Muscle layer of duodenum (tissue), 2 donors: ENCODE data around the gene ZNF91.
"Not testable (repeated sequence)": the region's sequence is repeated elsewhere in the genome, so short reads cannot be mapped to it uniquely, and the experiment has no call there.

Source experiments
- H3K27ac ChIP-seq: one replicate; pipeline ENCODE4 v1.7.0; 2013; ENCODE audit warnings: mild to moderate bottlenecking, low read length
- H3K27me3 ChIP-seq: one replicate; pipeline ENCODE4 v1.7.0; 2013; ENCODE audit warnings: low read depth, mild to moderate bottlenecking, control low read depth, low read length
- H3K36me3 ChIP-seq, 2 donors: one replicate each; pipeline ENCODE4 v1.7.0; 2013; ENCODE audit warnings: low read length in 2 of 2, control low read depth in 1 of 2, mild to moderate bottlenecking in 1 of 2; ENCODE audit not compliant: insufficient read depth in 2 of 2, control insufficient read depth in 1 of 2
- H3K4me1 ChIP-seq, 2 donors: one replicate each; pipeline ENCODE4 v1.7.0; 2013; ENCODE audit warnings: low read length in 2 of 2, mild to moderate bottlenecking in 2 of 2, control low read depth in 1 of 2, moderate library complexity in 1 of 2; ENCODE audit not compliant: insufficient read depth in 2 of 2, control insufficient read depth in 1 of 2
- H3K4me3 ChIP-seq, 2 donors: one replicate each; pipeline ENCODE4 v1.7.0; 2013; ENCODE audit warnings: low read length in 2 of 2, low read depth in 1 of 2, mild to moderate bottlenecking in 1 of 2
- H3K9me3 ChIP-seq, 2 donors: one replicate each; pipeline ENCODE4 v1.7.0; 2013; ENCODE audit warnings: low read length in 2 of 2, control low read depth in 1 of 2, mild to moderate bottlenecking in 1 of 2; ENCODE audit not compliant: control insufficient read depth in 1 of 2
- donor health status: healthy.

ZNF91 gene

DNA sequence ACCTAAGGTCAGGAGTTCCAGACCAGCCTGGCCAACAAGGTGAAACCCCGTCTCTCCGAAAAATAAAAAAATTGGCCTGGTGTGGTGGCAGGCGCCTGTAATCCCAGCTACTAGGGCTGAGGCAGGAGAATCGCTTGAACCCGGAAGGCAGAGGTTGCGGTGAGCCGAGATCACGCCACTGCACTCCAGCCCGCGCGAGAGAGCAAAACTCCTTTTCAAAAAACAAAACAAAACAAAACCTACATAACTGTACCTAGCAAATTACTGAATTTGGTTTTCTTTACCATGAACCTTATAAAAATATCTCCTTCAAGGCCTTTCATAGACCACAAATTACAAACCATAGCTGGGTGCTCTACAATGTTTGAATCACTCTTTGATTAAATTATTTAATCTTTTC lies 760 bp downstream of the ZNF91 start:
- H3K36me3 ChIP-seq, result no peaks in the 10 kb centered on the region
- peak overlapping the region; percentile 73 to 89 for H3K4me3 ChIP-seq
- H3K4me1 ChIP-seq, result peaks cover 0 to 33% of the 10 kb centered on the region in 2 donors
- H3K27me3 ChIP-seq, result no peaks in the 10 kb centered on the region
- peak overlapping the region; percentile 97 for H3K27ac ChIP-seq
- H3K9me3 ChIP-seq, result no peaks in the 10 kb centered on the region

DNA sequence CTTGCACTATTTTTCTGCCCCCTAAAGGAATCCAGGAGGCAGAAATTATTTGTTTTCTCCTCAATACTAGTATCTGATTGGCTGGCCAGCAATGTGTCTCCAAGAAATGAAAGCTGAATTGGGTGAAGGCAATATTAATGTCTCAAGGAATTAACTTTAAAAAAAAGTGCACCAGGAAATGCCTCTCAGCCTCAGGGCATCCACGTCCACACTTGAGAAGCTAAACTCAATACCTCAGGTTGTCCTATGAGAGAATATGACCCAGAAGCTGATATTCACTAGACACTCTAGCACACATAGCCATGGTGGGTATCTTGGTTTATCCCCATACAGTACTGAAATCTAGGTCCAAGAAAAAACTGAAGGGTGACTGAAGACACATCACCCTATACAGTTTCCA lies 2.1 kb downstream of the ZNF91 start:
- no peaks in the 10 kb centered on the region for H3K9me3 ChIP-seq

DNA sequence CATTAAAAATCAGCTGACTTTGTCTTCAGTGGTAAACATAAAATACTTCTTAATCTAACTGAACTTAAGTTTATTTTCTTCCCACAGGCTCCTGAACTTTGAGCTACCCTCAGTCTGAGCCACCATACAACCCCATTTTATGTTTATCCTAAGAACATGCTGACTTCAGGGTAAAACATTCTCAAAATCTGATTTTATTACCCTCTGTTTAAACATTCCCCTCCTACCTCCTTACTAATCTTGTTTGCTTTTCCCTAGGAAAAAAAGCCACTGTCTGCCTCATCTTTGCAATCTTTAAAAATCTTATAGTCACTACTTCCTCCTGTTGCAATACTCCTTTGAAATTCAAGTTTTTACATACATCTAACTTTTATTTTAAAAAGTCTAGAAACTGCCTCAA lies 4.0 kb downstream of the ZNF91 start:
- H3K36me3 ChIP-seq, result peaks cover 0 to 3% of the 10 kb centered on the region in 2 donors
- H3K27ac ChIP-seq, result no peak overlapping the region
- peaks cover 0 to 1% of the 10 kb centered on the region in 2 donors for H3K9me3 ChIP-seq
- H3K4me1 ChIP-seq, result peaks cover 0 to 33% of the 10 kb centered on the region in 2 donors
- H3K27me3 ChIP-seq, result no peaks in the 10 kb centered on the region
- no peak overlapping the region for H3K4me3 ChIP-seq

More for the DNA sequence above, 2.1 kb downstream of the ZNF91 start:
- H3K4me1 ChIP-seq, result peaks cover 0 to 33% of the 10 kb centered on the region in 2 donors
- peak overlapping the region in 1 of 2 donors; percentile 39 for H3K4me3 ChIP-seq
- no peak overlapping the region for H3K27ac ChIP-seq
- H3K27me3 ChIP-seq, result no peaks in the 10 kb centered on the region
- H3K36me3 ChIP-seq, result peaks cover 0 to 3% of the 10 kb centered on the region in 2 donors

DNA sequence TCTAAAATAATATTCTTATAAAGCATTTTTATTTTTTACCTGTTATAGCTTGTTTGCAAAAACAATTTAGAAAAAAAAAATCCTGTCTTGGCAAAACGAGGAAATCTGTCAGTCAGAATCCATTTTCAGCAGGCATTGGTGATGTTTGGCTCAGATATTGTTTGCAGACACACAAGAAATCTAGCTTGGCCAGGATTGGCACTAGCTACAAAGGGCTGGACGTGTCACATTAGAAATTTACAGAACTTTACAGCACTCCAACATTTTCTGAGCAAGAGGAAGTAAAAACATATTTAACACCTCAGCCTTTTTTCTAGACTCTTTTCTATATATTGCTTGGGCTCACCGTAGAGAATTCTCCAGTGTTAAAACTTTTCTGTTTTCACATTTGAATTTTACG lies 9.9 kb downstream of the ZNF91 start:
- Histone ChIP-seq H3K9me3 (peaks cover 12 to 14% of the 10 kb centered on the region in 2 donors), H3K36me3 (peaks cover 17 to 24% of the 10 kb centered on the region in 2 donors), H3K27me3 (no peaks in the 10 kb centered on the region), H3K4me3 (no peak overlapping the region), H3K4me1 (peaks cover 0 to 7% of the 10 kb centered on the region in 2 donors), H3K27ac (no peak overlapping the region)

DNA sequence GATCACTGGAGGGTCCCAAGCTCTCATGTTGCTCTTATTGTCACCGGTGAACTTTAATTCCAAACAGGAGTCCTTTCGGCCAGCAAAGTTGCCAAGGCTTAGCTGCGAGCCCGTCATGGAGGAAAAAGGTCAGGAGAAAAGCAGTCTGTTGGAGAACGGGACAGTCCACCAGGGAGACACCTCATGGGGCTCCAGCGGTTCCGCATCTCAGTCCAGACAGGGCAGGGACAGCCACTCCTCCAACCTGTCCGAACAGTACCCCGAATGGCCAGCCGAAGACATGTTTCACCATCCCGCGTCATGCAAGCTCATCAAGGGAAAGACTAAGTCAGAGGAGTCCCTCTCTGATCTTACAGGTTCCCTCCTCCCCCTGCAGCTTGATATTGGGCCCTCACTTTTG lies 10.4 kb downstream of the ZNF91 start:
- H3K4me1 ChIP-seq, result peaks cover 0 to 8% of the 10 kb centered on the region in 2 donors
- H3K36me3 ChIP-seq, result peaks cover 17 to 24% of the 10 kb centered on the region in 2 donors
- H3K4me3 ChIP-seq, result no peak overlapping the region
- H3K27me3 ChIP-seq, result no peaks in the 10 kb centered on the region
- H3K9me3 ChIP-seq, result peaks cover 12 to 14% of the 10 kb centered on the region in 2 donors
- H3K27ac ChIP-seq, result no peak overlapping the region

DNA sequence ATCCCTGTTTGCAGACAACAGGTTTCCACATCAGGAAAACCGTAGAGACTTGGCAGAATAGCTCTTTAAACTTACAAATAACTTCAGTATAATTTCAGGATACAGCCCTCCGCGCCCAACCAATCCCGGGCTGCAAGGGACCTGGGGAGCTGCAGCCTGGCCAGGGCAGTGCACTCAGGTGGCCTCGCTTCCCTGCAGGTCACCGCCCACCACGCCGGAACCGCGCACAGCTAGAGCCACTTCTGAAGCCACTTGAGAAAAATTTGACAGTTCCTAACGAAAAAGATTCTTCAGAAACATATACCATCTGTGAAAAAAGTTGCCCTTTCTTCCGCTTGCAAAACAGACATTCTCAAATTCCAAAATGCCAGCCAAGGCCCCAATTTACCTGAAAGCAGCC lies 11.1 kb downstream of the ZNF91 start:
- peaks cover 12 to 14% of the 10 kb centered on the region in 2 donors for H3K9me3 ChIP-seq

DNA sequence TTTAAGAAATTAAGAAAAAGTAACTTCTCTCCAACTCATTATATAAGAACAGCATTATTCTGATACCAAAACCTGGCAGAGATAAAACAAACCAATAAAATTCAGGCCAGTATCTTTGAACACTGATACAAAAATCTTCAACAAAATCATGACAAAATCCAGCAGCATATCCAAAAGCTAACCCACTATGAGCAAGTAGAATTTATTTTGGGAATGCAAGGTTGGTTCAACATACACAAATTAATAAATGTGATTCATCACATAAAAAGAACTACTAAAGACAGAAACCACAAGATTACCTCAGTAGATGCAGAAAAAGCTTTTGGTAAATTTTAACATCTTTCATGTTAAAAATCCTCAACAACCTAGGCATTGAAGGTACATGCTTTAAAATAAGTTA lies 12.3 kb downstream of the ZNF91 start:
- peaks cover 0 to 14% of the 10 kb centered on the region in 2 donors for H3K4me1 ChIP-seq
- H3K4me3 ChIP-seq, result no peak overlapping the region
- H3K9me3 ChIP-seq, result peaks cover 12 to 14% of the 10 kb centered on the region in 2 donors
- H3K27me3 ChIP-seq, result no peaks in the 10 kb centered on the region
- H3K27ac ChIP-seq, result no peak overlapping the region
- H3K36me3 ChIP-seq, result peaks cover 20 to 34% of the 10 kb centered on the region in 2 donors

More for the DNA sequence above, 11.1 kb downstream of the ZNF91 start:
- Histone ChIP-seq H3K4me1 (peaks cover 0 to 11% of the 10 kb centered on the region in 2 donors), H3K36me3 (peaks cover 21 to 31% of the 10 kb centered on the region in 2 donors), H3K27ac (no peak overlapping the region), H3K4me3 (no peak overlapping the region), H3K27me3 (no peaks in the 10 kb centered on the region)

DNA sequence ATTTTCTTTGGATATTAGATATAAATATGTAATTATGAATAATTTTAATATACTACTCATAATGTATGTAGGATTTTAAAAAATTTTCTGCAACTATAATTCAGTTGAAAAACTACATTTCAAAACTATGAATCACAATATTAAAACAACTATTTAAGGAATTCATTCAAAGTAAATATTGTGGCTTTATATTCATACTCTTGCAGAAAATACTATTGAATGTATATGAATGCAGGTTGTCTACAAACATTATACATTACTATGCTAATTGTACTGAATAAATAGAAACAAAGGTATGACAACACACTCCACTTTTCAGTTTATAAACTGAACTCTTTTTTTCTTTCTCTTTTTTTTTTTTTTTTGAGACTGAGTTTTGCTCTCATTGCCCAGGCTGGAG lies 14.2 kb downstream of the ZNF91 start:
- H3K4me1 ChIP-seq, result peaks cover 0 to 22% of the 10 kb centered on the region in 2 donors
- peaks cover 12% of the 10 kb centered on the region in 2 donors for H3K9me3 ChIP-seq
- H3K27me3 ChIP-seq, result no peaks in the 10 kb centered on the region
- peaks cover 24 to 34% of the 10 kb centered on the region in 2 donors for H3K36me3 ChIP-seq
- H3K4me3 ChIP-seq, result no peak overlapping the region
- no peak overlapping the region for H3K27ac ChIP-seq

DNA sequence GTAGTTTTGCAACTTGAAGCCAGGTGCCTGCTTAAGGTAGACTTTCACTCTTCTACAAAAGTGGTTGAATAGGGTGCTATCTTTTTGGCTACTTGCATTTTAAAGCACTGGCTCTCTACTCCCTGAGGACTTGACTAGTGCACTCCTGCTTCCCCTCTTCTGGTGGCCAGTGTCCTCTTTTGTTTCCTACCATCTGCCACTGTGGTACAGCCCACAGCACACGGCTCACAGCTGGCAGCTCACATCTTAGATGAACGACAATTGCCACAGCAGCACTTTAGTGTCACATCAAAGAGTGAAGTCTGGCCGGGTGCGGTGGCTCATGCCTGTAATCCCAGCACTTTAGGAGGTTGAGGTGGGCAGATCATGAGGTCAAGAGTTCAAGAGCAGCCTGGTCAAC lies 15.6 kb downstream of the ZNF91 start:
- H3K4me3 ChIP-seq, H3K27me3 ChIP-seq, H3K27ac ChIP-seq: not testable (repeated sequence)
- Histone ChIP-seq H3K4me1 (peaks cover 0 to 22% of the 10 kb centered on the region in 2 donors), H3K36me3 (peaks cover 24 to 31% of the 10 kb centered on the region in 2 donors), H3K9me3 (peaks cover 9 to 12% of the 10 kb centered on the region in 2 donors)

DNA sequence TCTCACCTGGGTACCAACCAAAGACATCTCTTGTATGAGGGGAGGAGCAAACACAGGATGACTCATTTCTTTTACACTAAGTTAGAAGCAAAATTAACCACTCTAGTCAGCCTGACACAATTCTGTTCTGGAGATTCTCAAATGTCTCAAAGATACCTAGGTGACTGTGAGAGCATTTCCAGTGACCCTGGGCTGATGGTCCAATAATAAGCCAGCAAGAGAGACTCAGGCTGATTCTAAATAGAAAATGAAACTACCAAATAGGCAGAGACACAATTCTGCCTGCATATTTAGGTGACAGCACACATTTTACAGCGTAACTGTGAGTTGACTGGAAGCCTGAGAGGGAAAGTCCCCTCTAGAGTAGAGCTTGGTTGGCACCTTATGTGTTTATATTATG lies 16.3 kb downstream of the ZNF91 start:
- H3K27me3 ChIP-seq, result no peaks in the 10 kb centered on the region
- peaks cover 0 to 22% of the 10 kb centered on the region in 2 donors for H3K4me1 ChIP-seq
- peaks cover 21 to 31% of the 10 kb centered on the region in 2 donors for H3K36me3 ChIP-seq
- peaks cover 9 to 12% of the 10 kb centered on the region in 2 donors for H3K9me3 ChIP-seq
- no peak overlapping the region for H3K4me3 ChIP-seq
- no peak overlapping the region for H3K27ac ChIP-seq

DNA sequence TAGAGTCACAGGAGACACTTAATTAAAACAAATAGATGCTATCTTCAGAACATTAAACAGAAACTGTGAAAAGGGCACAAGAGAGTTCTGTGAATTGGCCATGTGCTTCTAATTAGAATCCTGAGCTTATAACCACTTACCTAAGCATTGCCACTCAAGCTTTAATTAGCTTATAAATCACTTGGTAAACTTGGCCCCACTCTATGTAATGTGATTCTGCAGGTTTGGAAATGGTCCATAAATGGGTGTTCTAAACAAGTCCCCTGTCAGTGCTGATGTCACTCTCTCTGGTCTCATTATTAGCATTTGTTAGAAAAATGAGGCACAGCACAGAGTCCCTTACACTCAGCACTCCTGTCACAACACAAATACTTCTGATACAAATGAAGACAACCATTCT lies 18.0 kb downstream of the ZNF91 start:
- no peaks in the 10 kb centered on the region for H3K27me3 ChIP-seq
- H3K9me3 ChIP-seq, result peaks cover 0 to 4% of the 10 kb centered on the region in 2 donors
- H3K4me3 ChIP-seq, result peak overlapping the region in 1 of 2 donors; percentile 8
- H3K36me3 ChIP-seq, result peaks cover 25 to 33% of the 10 kb centered on the region in 2 donors
- H3K27ac ChIP-seq, result no peak overlapping the region
- H3K4me1 ChIP-seq, result peaks cover 0 to 22% of the 10 kb centered on the region in 2 donors

DNA sequence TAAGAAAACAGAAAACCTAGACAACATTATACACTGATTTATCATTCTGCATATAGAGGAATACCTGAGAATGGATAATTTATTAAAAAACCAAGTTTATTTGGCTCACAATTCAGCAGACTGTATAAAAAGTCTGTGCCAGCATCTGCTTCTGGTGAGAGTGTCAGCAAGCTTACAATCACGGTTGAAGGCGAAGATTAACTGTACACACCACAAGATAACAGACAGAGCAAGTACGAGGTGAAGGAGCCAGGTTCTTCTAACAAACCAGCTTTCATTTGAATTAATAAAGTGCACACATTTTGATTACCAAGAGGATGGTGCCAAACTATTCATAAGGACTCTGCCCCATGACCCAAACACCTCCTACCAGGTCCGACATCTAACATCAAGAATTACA lies 28.8 kb downstream of the ZNF91 start:
- H3K9me3 ChIP-seq, result peaks cover 36 to 41% of the 10 kb centered on the region in 2 donors

More for the DNA sequence above, 28.8 kb downstream of the ZNF91 start:
- Histone ChIP-seq H3K4me1 (no peaks in the 10 kb centered on the region), H3K36me3 (peaks cover 27 to 65% of the 10 kb centered on the region in 2 donors), H3K27me3 (no peaks in the 10 kb centered on the region), H3K4me3 (peak overlapping the region in 1 of 2 donors; percentile 24), H3K27ac (no peak overlapping the region)
